GM19351 (cell line): ENCODE measurements around the gene BACH1.

Source experiments
- ATAC-seq: cut with Tn5 transposase; IDR thresholded peaks from one replicate; pipeline ENCODE4 v1.9.1; 2021; ENCODE audit warnings: mild to moderate bottlenecking, moderate library complexity; ENCODE audit not compliant: unreplicated experiment

The BACH1 gene

GRCh38 chr21:29313662-29314408 lies 15.1 kb downstream of the BACH1 start:
- no peak for ATAC-seq

- no peak for ATAC-seq
Measured at GRCh38 chr21:29315131-29315749, 16.5 kb downstream of the BACH1 start.

DNA sequence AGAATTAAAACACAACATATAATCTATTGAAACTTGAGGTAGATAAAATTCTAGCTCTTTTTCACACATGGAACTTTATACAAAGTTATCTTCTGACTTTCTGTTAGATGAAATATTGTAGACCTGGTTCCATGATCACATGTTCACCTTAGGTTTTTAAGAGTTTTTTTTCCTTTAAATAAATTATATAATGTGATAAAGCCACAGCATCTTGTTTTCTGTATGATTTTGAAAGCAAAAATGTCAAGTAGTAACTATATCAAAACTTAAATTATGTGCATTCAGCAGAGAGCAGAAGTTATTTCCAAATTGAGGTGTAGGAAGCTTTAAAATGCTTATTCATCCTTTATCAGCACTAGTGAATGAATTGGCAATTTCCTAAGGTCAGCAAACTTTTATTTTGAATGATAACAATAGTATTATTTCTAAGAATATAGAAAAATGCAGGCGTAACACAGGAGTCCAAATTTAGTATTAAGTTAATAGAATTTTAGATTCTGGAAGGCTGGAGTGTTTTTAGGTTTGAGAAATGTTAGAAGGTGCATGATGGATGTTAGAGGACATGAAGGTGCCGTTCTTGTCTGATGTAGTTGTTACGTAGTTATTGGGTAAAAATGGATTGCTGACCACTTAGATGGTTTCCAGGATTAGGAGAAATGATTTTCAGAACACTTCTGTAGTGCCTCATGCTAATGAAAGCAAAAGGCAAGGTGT lies 17.5 kb downstream of the BACH1 start:
- ATAC-seq, result no peak

- no peak for ATAC-seq
Measured at GRCh38 chr21:29316806-29317205, 18.1 kb downstream of the BACH1 start.

- ATAC-seq, result no peak
Measured at GRCh38 chr21:29318354-29318753, 19.6 kb downstream of the BACH1 start.

DNA sequence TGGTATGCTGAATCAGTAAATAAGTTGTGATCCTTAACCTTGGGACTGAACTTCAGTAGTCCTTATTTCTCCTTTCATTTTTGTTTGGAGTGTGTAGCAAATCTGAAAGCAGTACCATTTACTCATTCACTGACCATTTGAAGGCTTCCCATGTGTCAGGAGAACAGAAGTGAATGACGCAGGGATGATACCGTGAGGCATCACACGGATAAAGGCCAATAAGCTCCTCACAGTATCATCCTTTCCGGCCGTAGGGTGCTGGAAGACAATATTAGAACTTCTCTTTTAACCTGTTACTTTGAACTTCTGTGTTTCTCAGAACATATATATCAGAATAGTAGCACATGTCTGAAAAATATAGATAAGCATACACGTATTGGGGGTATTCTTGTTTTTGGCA lies 21.3 kb downstream of the BACH1 start:
- no peak for ATAC-seq

DNA sequence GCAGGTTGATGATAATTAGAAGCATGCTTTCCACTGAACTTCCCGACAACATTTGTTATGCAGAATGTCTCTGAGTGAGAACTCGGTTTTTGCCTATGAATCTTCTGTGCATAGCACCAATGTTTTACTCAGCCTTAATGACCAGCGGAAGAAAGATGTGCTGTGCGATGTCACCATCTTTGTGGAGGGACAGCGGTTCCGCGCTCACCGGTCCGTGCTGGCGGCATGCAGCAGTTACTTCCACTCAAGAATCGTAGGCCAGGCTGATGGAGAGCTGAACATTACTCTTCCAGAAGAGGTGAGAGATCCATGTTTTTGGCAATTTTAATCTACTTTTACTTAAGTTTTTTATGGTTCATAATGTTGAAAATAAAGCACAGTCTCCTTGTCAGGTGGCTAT lies 22.5 kb downstream of the BACH1 start:
- no peak for ATAC-seq

DNA sequence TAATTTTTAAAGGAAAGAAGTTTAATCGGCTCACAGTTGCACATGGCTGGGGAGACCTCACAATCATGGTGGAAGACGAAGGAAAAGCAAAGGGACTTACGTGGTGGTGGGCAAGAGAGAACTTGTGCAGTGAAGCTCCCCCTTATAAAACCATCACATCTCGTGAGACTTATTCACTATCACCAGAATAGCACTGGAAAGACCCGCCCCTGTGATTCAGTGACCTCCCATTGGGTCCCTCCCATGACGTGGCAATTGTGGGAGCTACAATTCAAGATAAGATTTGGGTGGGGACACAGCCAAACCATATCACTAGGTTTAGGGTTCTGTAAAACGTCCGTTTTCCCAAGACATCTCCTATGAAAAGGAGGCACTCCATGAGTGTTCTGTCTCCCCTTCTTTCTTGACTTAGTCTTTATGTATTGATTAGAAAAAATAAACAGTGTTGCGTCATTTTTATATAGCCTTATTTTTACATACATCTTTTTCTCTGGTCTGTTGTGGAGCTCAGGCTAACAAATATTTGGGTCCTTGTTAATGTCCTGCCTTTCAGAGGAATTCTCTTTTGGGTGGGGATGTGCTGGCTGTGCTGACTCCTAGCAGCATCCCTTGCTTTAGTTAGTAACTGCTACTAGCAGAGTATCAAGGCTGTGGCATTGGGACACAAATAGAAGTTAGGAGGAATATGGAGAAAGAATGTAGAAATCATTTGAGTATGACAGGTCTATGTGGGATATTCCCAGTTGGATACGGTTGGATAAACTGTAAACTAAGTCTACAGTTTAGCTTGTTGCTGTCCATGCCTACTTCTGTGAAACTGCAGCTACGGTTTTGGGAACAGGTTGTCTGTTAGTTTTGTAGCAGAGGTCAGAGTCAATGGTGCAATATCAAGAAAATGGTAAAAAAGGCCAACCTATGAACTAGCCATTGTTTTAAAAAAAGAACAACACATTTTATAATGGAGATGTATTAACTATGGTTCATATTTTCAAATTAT lies 23.5 kb downstream of the BACH1 start:
- no peak for ATAC-seq

- no peak for ATAC-seq
Measured at GRCh38 chr21:29323189-29323588, 24.5 kb downstream of the BACH1 start.

DNA sequence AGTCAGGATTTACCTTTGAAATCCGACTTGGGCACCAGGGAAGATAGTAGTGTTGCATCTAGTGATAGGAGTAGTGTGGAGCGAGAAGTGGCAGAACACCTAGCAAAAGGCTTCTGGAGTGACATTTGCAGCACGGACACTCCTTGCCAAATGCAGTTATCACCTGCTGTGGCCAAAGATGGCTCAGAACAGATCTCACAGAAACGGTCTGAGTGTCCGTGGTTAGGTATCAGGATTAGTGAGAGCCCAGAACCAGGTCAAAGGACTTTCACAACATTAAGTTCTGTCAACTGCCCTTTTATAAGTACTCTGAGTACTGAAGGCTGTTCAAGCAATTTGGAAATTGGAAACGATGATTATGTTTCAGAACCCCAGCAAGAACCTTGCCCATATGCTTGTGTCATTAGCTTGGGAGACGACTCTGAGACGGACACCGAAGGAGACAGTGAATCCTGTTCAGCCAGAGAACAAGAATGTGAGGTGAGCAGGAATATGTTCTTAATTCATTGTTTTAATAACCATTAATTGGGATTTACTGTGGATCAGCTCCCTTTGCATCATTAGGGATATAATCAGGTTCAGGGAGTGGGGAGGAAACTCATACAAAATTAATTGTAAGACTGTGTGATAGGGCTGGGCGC lies 28.3 kb downstream of the BACH1 start:
- ATAC-seq, result no peak

DNA sequence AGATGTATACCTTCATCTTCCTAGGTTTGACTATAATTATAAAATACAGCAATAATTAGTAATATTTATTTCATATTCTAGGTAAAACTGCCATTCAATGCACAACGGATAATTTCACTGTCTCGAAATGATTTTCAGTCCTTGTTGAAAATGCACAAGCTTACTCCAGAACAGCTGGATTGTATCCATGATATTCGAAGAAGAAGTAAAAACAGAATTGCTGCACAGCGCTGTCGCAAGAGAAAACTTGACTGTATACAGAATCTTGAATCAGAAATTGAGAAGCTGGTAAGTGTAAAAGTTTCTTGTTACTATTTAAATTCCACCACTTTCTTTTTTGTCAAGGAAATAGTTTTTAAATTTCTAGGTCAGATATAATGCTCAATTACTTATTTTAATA lies 30.7 kb downstream of the BACH1 start:
- no peak for ATAC-seq

- no peak for ATAC-seq
Measured at GRCh38 chr21:29330797-29331196, 32.1 kb downstream of the BACH1 start.

- ATAC-seq, result no peak
Measured at GRCh38 chr21:29332461-29333362, 34.0 kb downstream of the BACH1 start.

DNA sequence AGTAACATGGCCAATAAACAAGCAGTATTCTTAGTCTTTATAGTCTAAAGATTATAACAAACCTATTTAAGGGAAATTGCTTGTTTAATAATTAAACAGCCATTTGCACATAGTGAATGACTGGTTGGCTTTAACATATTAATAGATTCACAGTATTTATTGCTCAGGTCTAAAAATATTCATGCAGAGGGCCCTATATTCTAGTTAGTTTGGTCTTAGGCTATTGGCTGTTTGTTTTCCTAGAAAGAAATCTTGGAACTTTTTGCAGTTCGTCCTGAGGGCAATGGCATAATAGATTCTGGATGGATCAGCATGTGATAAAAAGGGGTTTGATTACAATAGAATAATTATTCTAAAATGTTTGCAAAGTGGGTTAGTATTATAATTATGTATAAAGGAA lies 34.7 kb downstream of the BACH1 start:
- ATAC-seq, result no peak

DNA sequence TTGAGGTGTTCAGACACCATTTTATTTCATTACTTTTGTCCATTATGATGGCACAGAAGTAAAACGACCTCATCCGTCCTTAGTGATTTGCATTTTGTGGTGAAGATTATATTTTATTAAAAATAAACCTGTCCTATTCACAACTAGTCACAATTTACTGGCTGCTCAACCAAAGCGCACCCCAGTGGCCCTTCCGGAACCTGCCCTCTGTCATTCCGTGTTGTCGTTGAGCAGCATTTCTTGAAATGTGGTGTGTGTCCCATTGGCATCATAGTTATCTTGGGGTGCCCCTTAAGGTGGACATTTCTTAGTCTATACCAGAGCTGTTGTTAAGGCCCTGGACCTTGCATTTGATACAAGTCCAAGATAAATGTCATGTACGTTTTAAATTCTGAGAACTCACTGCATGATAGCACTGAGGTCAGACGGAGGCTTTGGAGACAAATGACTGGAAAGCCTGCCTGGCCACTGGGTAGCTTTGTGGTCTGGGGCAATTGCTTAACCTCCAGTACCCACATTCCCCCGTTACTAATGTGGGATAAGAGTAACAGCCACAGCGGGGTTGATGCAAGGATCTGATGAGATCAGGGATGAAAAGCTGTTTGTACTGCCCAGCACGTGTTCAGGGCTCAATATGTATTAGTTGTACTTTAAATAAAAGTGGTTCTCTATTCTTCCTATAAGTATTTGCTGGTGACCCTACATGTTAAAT lies 36.2 kb downstream of the BACH1 start:
- ATAC-seq, result no peak

- no peak for ATAC-seq
Measured at GRCh38 chr21:29335720-29336119, 37.0 kb downstream of the BACH1 start.

GRCh38 chr21:29338256-29338655 lies 39.5 kb downstream of the BACH1 start:
- no peak for ATAC-seq

GRCh38 chr21:29340228-29340627 lies 41.5 kb downstream of the BACH1 start:
- ATAC-seq, result no peak
